SK-N-SH treated with all-trans-retinoic acid at 6 μM for 48 hours (cell line): ENCODE results near the gene PGAP6.

Experiments
- BACH2 ChIP-seq: fragments of 250-450 bp; sonication (Bioruptor Pico); IDR thresholded peaks from 2 replicates; pipeline ENCODE4 v1.9.0; 2021; ENCODE audit warnings: mild to moderate bottlenecking, borderline replicate concordance
- CREB5 ChIP-seq: fragments of 250-450 bp; sonication (Bioruptor Pico); IDR thresholded peaks from 2 replicates; pipeline ENCODE4 v1.5.1; 2020; ENCODE audit warnings: low read depth, mild to moderate bottlenecking, moderate library complexity
- ESRRG ChIP-seq: fragments of 250-450 bp; sonication (Bioruptor Pico); IDR thresholded peaks from 2 replicates; pipeline ENCODE4 v1.6.1; 2021; ENCODE audit warnings: mild to moderate bottlenecking
- GLIS3 ChIP-seq: fragments of 250-450 bp; sonication (Bioruptor Pico); IDR thresholded peaks from 2 replicates; pipeline ENCODE4 v1.5.0; 2020; ENCODE audit warnings: mild to moderate bottlenecking, moderate library complexity
- OSR1 ChIP-seq: fragments of 250-450 bp; sonication (Bioruptor Pico); IDR thresholded peaks from 2 replicates; pipeline ENCODE4 v1.8.0; 2022; ENCODE audit warnings: moderate library complexity, mild to moderate bottlenecking, inconsistent platforms
- PATZ1 ChIP-seq: fragments of 250-450 bp; sonication (Bioruptor Pico); IDR thresholded peaks from 2 replicates; pipeline ENCODE4 v1.8.0; 2020; ENCODE audit warnings: mild to moderate bottlenecking, moderate library complexity, borderline replicate concordance
- PPARA ChIP-seq: fragments of 250-450 bp; sonication (Bioruptor Pico); IDR thresholded peaks from 2 replicates; pipeline ENCODE4 v1.5.0; 2020; ENCODE audit warnings: mild to moderate bottlenecking, borderline replicate concordance
- SNAI2 ChIP-seq: fragments of 250-450 bp; sonication (Bioruptor Pico); IDR thresholded peaks from 2 replicates; pipeline ENCODE4 v1.5.0; 2020; ENCODE audit warnings: mild to moderate bottlenecking, moderate library complexity
- TOX ChIP-seq: fragments of 250-450 bp; sonication (Bioruptor Pico); IDR thresholded peaks from 2 replicates; pipeline ENCODE4 v1.8.0; 2021; ENCODE audit warnings: mild to moderate bottlenecking, moderate library complexity, borderline replicate concordance
- ZNF70 ChIP-seq: fragments of 450-650 bp; formaldehyde crosslinking; IDR thresholded peaks from 2 replicates; pipeline ENCODE4 v1.5.0; 2020; ENCODE audit warnings: mild to moderate bottlenecking, moderate library complexity
- TF ChIP-seq, protein P1 (sequence below): fragments of 250-450 bp; sonication (Bioruptor Pico); IDR thresholded peaks from 2 replicates; pipeline ENCODE4 v1.5.1; 2021; ENCODE audit warnings: mild to moderate bottlenecking, moderate library complexity

DNA sequence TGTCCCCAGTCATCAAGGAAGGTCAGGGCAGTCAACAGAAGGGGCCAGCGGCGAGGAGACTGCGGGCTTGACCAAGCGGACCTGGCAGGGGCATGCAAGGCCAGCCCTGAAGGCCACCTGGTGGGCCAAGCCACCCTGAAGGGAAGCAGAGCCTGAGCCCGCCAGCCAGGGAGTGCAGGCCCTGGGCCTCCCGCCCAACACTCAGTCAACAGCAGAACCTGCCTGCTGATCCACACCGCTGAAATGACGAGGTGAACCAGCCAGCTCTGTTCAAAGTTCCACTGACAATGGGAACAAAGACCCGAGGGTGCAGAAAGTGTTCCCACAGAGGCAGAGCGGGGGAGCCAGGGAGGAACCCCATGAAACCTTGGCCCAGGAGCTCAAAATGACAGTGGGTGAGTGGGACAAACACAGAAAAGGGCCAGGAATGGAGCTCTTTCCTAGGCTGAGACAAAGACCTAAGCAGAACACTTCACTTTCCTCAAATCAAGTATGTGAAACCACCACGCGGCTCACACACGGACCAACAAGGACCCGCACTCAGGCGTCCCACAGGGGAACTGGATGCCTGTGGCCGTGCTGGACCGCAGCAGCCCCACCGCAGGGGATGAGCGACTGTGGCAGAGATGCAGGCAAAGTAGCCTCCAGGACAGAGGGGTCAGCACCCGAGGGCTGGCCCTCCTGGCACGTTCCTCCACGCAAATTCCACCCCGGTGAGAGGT lies 41.2 kb downstream of the PGAP6 start:
- TF ChIP-seq PPARA = no peak
- no peak for TF ChIP-seq GLIS3 (CRISPR knock-in tag)
- no peak for TF ChIP-seq ZNF70 (CRISPR knock-in tag)
- TF ChIP-seq SNAI2 (CRISPR knock-in tag) = no peak
- TF ChIP-seq, protein P1, sequence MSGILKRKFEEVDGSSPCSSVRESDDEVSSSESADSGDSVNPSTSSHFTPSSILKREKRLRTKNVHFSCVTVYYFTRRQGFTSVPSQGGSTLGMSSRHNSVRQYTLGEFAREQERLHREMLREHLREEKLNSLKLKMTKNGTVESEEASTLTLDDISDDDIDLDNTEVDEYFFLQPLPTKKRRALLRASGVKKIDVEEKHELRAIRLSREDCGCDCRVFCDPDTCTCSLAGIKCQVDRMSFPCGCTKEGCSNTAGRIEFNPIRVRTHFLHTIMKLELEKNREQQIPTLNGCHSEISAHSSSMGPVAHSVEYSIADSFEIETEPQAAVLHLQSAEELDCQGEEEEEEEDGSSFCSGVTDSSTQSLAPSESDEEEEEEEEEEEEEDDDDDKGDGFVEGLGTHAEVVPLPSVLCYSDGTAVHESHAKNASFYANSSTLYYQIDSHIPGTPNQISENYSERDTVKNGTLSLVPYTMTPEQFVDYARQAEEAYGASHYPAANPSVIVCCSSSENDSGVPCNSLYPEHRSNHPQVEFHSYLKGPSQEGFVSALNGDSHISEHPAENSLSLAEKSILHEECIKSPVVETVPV (CRISPR knock-in tag) = no peak
- TF ChIP-seq TOX (CRISPR knock-in tag) = no peak
- TF ChIP-seq ESRRG = no peak
- no peak for TF ChIP-seq PATZ1
- no peak for TF ChIP-seq OSR1 (CRISPR knock-in tag)
- no peak for TF ChIP-seq CREB5 (CRISPR knock-in tag)
- TF ChIP-seq BACH2 (CRISPR knock-in tag) = no peak
